ENCODE data around the gene NAT16. TPM values are rescaled to one million over a fixed set of nuclear protein-coding genes. Genes with fewer than 3 reads are reported as not detected.

Gene NAT16
- total and polyA plus RNA-seq, 2 of the 13 experiments (the other 11 are each of a cell fraction or from before 2014, with no cell fraction given): 0.04 TPM; not detected in 1

DNA sequence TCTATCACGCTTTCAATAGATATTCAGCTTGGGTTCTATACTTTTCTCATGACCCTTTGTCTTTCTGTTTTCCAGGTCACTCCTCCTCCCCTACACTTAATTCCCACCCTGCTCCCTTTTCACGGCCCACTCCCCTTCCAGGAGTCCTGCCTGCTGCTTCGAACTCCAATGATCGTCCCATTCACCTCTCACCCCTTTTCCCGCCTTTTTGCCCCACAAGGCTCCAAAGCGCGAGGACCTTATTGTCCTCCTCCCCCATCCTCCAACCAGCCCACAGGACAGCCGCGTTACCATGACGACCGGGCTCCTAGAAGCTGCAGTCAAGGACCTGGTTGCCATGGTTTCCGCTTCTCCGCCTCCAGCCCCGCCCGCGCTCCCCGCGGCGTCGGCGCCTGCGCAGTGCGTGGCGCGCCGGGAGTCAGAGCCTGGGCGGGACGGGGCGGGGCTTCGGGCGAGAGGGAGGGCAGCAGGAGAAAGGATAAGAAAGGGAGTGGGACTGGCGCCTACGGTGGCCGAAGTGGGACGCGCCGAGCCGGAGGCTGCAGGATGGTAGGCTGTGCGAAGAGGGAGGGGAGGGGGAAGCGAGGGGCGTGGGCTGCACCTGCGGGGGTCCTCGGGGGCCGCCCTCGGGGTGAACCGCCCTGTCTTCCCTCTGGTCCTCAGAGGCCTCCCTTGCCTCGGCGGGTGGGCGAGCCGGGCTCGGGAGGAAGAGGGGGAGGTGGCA is 26.0 kb downstream of the NAT16 start, which contains the start of gene AP1S1 (continued):
- TF ChIP-seq, protein P1, sequence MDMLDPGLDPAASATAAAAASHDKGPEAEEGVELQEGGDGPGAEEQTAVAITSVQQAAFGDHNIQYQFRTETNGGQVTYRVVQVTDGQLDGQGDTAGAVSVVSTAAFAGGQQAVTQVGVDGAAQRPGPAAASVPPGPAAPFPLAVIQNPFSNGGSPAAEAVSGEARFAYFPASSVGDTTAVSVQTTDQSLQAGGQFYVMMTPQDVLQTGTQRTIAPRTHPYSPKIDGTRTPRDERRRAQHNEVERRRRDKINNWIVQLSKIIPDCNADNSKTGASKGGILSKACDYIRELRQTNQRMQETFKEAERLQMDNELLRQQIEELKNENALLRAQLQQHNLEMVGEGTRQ (IDR thresholded peaks at IDR 0.05; ENCODE audit: low read depth, low read length): no peak
- TF ChIP-seq, protein P1 (CRISPR knock-in tag; IDR thresholded peaks at IDR 0.05; ENCODE audit: borderline replicate concordance): no peak
- TF ChIP-seq ZNF788 (CRISPR knock-in tag; IDR thresholded peaks at IDR 0.05; ENCODE audit: borderline replicate concordance): no peak; the same call in 1 of the 2 replicates
- TF ChIP-seq RELA (CRISPR knock-in tag; IDR thresholded peaks at IDR 0.05): no peak
- TF ChIP-seq RBFOX2 (IDR thresholded peaks at IDR 0.05; ENCODE audit: low read depth, low read length): peak; percentile 73
- TF ChIP-seq, protein P2, sequence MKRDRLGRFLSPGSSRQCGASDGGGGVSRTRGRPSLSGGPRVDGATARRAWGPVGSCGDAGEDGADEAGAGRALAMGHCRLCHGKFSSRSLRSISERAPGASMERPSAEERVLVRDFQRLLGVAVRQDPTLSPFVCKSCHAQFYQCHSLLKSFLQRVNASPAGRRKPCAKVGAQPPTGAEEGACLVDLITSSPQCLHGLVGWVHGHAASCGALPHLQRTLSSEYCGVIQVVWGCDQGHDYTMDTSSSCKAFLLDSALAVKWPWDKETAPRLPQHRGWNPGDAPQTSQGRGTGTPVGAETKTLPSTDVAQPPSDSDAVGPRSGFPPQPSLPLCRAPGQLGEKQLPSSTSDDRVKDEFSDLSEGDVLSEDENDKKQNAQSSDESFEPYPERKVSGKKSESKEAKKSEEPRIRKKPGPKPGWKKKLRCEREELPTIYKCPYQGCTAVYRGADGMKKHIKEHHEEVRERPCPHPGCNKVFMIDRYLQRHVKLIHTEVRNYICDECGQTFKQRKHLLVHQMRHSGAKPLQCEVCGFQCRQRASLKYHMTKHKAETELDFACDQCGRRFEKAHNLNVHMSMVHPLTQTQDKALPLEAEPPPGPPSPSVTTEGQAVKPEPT (CRISPR knock-in tag; IDR thresholded peaks at IDR 0.05; ENCODE audit: low read depth): no peak
- no peak for TF ChIP-seq GZF1 (CRISPR knock-in tag; IDR thresholded peaks at IDR 0.05)
- TF ChIP-seq, protein P3, sequence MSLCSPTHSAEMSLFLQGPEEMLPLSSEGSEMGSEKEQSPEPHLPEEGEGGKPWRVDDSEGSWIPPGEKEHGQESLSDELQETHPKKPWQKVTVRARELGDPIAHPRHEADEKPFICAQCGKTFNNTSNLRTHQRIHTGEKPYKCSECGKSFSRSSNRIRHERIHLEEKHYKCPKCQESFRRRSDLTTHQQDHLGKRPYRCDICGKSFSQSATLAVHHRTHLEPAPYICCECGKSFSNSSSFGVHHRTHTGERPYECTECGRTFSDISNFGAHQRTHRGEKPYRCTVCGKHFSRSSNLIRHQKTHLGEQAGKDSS (CRISPR knock-in tag; IDR thresholded peaks at IDR 0.05; ENCODE audit: borderline replicate concordance, low read depth): no peak
- TF ChIP-seq, protein P4, sequence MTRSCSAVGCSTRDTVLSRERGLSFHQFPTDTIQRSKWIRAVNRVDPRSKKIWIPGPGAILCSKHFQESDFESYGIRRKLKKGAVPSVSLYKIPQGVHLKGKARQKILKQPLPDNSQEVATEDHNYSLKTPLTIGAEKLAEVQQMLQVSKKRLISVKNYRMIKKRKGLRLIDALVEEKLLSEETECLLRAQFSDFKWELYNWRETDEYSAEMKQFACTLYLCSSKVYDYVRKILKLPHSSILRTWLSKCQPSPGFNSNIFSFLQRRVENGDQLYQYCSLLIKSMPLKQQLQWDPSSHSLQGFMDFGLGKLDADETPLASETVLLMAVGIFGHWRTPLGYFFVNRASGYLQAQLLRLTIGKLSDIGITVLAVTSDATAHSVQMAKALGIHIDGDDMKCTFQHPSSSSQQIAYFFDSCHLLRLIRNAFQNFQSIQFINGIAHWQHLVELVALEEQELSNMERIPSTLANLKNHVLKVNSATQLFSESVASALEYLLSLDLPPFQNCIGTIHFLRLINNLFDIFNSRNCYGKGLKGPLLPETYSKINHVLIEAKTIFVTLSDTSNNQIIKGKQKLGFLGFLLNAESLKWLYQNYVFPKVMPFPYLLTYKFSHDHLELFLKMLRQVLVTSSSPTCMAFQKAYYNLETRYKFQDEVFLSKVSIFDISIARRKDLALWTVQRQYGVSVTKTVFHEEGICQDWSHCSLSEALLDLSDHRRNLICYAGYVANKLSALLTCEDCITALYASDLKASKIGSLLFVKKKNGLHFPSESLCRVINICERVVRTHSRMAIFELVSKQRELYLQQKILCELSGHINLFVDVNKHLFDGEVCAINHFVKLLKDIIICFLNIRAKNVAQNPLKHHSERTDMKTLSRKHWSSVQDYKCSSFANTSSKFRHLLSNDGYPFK (CRISPR knock-in tag; IDR thresholded peaks at IDR 0.05; ENCODE audit: borderline replicate concordance): no peak
- no peak for TF ChIP-seq TBL1XR1 (IDR thresholded peaks at IDR 0.05; ENCODE audit: borderline replicate concordance, low read length, partially characterized antibody)
- TF ChIP-seq, protein P5, sequence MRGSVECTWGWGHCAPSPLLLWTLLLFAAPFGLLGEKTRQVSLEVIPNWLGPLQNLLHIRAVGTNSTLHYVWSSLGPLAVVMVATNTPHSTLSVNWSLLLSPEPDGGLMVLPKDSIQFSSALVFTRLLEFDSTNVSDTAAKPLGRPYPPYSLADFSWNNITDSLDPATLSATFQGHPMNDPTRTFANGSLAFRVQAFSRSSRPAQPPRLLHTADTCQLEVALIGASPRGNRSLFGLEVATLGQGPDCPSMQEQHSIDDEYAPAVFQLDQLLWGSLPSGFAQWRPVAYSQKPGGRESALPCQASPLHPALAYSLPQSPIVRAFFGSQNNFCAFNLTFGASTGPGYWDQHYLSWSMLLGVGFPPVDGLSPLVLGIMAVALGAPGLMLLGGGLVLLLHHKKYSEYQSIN (CRISPR knock-in tag; IDR thresholded peaks at IDR 0.05; ENCODE audit: borderline replicate concordance): no peak
- no peak for TF ChIP-seq ZNF589 (CRISPR knock-in tag; conservative IDR thresholded peaks at IDR 0.05)
- TF ChIP-seq, protein P6, sequence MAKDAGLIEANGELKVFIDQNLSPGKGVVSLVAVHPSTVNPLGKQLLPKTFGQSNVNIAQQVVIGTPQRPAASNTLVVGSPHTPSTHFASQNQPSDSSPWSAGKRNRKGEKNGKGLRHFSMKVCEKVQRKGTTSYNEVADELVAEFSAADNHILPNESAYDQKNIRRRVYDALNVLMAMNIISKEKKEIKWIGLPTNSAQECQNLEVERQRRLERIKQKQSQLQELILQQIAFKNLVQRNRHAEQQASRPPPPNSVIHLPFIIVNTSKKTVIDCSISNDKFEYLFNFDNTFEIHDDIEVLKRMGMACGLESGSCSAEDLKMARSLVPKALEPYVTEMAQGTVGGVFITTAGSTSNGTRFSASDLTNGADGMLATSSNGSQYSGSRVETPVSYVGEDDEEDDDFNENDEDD (CRISPR knock-in tag; IDR thresholded peaks at IDR 0.05; ENCODE audit: borderline replicate concordance): peak; percentile 76; the same call in 1 of the 2 replicates
- no peak for TF ChIP-seq TMF1 (CRISPR knock-in tag; IDR thresholded peaks at IDR 0.05; ENCODE audit: low read depth)
- no peak for TF ChIP-seq ZNF75D (CRISPR knock-in tag; IDR thresholded peaks at IDR 0.05; ENCODE audit: borderline replicate concordance)
